HEK293T (cell line): ENCODE results near the gene SCNN1G.

Experiments used
- BHLHE40 ChIP-seq: fragments of 450-650 bp; IDR thresholded peaks from 2 replicates; pipeline ENCODE4 v1.6.1; 2016; ENCODE audit warnings: mild to moderate bottlenecking, moderate library complexity, borderline replicate concordance
- FOXA1 ChIP-seq: fragments of 450-650 bp; IDR thresholded peaks from 2 replicates; pipeline ENCODE4 v1.6.1; 2016; ENCODE audit warnings: mild to moderate bottlenecking
- FOXK2 ChIP-seq: fragments of 450-650 bp; IDR thresholded peaks from 2 replicates; pipeline ENCODE4 v1.6.1; 2016; ENCODE audit warnings: mild to moderate bottlenecking
- SP1 ChIP-seq: fragments of 450-650 bp; IDR thresholded peaks from 2 replicates; pipeline ENCODE4 v1.6.1; 2017
- SUZ12 ChIP-seq: fragments of 450-650 bp; IDR thresholded peaks from 2 replicates; pipeline ENCODE4 v1.6.1; 2016; ENCODE audit warnings: mild to moderate bottlenecking
- TARDBP ChIP-seq: fragments of 450-650 bp; IDR thresholded peaks from 2 replicates; pipeline ENCODE4 v1.6.1; 2016
- TF ChIP-seq, protein P1 (sequence below): fragments of 450-650 bp; IDR thresholded peaks from 2 replicates; pipeline ENCODE4 v1.6.1; 2016

DNA sequence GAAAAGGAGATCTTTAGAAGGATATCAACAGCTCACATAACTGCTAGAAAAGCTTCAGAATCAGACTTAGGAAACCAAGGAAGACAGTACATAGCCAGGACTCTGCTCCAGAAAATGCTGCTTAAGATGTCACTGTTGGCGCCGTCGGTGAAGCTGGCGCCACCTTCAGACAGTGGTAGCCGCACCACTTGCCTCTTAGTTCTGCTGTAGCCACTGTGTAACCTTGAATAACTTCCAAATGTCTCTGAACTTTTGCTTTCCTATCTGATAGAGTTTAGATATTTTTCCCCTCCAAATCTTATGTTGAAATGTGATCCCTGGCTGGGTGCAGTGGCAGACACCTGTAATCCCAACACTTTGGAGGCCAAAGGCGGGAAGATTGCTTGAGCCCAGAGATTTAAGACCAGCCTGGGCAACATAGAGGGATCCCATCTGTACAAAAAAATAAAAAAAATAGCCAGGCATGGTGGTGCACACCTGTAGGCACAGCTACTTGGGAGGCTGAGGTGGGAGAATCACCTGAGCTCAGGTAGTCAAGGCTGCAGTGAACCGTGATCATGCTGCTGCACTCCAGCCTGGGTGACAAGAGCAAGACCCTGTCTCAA is 27.0 kb upstream of the SCNN1G start:
- TF ChIP-seq SUZ12: no peak
- TF ChIP-seq SP1: no peak
- TF ChIP-seq TARDBP: no peak
- TF ChIP-seq, protein P1, sequence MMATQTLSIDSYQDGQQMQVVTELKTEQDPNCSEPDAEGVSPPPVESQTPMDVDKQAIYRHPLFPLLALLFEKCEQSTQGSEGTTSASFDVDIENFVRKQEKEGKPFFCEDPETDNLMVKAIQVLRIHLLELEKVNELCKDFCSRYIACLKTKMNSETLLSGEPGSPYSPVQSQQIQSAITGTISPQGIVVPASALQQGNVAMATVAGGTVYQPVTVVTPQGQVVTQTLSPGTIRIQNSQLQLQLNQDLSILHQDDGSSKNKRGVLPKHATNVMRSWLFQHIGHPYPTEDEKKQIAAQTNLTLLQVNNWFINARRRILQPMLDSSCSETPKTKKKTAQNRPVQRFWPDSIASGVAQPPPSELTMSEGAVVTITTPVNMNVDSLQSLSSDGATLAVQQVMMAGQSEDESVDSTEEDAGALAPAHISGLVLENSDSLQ: no peak
- no peak for TF ChIP-seq FOXK2
- no peak for TF ChIP-seq FOXA1
- TF ChIP-seq BHLHE40: no peak
